Measurements from ENCODE around the gene VPS11. TPM values are rescaled to one million over a fixed set of nuclear protein-coding genes. Genes with fewer than 3 reads are reported as not detected.

VPS11 gene
- polyA plus RNA-seq, 3 donors: 28.6 to 56.6 (median 43.3) TPM

DNA sequence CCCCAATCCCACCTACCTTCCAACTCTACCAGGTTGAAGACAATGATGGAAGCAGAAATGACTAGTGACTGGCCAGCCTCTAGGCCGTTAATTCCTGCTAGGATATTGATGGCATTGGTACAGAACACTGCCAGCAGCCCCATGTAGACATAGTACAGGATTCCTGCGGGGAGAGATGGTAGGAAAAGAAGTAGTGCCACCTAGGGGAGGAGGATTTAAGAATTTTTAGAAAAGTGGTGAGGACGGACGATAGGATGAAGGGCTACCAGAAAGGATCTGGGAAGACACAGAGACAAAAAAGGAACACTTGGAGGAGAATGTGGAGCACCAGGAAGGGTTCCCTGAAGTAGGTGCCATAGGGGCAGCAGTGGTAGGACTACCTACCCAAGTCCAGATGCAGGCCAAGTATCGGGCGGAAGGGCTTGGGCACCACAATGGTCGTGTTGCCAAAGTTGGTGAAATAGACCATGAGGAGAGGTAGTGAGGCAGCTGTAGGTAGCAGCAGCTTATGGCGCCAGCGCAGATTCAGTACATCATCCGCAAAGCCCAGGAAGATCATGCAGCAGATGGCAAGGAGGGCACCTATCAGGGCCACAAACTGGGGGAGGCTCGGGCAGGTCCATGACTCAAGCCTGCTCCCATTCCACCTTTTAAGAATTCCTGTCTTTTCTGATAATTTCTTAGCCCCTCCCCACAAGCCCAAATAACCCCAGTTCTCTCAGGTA lies 32.8 kb downstream of the VPS11 start:
- Mint-ChIP-seq H3K9me3 (peaks cover 0 to 2% (median 0%) of the 10 kb centered on the region in 7 donors), H3K4me1 (peaks cover 47% of the 10 kb centered on the region), H3K27me3 (ENCODE audit: low read depth in 3 of 3) (no peaks in the 10 kb centered on the region), H3K36me3 (peaks cover 25 to 32% of the 10 kb centered on the region in 2 donors), H3K4me3 (peak overlapping the region; percentile 90 to 98), H3K27ac (peak overlapping the region in 5 of 7 donors; percentile 51 to 99 (median 65))
- peaks cover 18 to 28% of the 10 kb centered on the region in 2 donors for H3K36me3 ChIP-seq (replicated peaks in 1 of 2; ENCODE audit: control insufficient read depth in 1 of 2, insufficient read depth in 2 of 2, low read length in 2 of 2)
- DNase-seq: no peak
- H3K79me2 ChIP-seq (ENCODE audit: insufficient read depth, low read length): peaks cover 45% of the 10 kb centered on the region
- peaks cover 15% of the 10 kb centered on the region for H4K20me1 ChIP-seq (ENCODE audit: insufficient read depth, low read length)
- peaks cover 35 to 47% of the 10 kb centered on the region in 2 donors for H3K4me1 ChIP-seq (ENCODE audit: control insufficient read depth in 1 of 2, insufficient read depth in 2 of 2, low read length in 2 of 2)
- H3K4me2 ChIP-seq (replicated peaks; ENCODE audit: extremely low read depth, low read length, poor library complexity, severe bottlenecking): peak overlapping the region; percentile 95
- H3K27me3 ChIP-seq (ENCODE audit: control insufficient read depth in 2 of 2, insufficient read depth in 2 of 2, low read length in 2 of 2): no peaks in the 10 kb centered on the region
- peak overlapping the region; percentile 94 for H2AFZ ChIP-seq (ENCODE audit: insufficient read depth, low read depth, low read length, poor library complexity, severe bottlenecking)
- TF ChIP-seq CTCF (IDR thresholded peaks at IDR 0.05): peak; percentile 27
- no peaks in the 10 kb centered on the region for H3K9me3 ChIP-seq (replicated peaks in 1 of 2; ENCODE audit: control insufficient read depth in 1 of 2, insufficient read depth in 1 of 2, low read length in 2 of 2)
- H3K9ac ChIP-seq (ENCODE audit: insufficient read depth, low read length, poor library complexity, severe bottlenecking): peak overlapping the region; percentile 81
- WGBS (ENCODE audit: insufficient coverage): 61% methylated on average over 11 of the region's 11 CpGs
- H3K4me3 ChIP-seq (replicated peaks in 1 of 3; ENCODE audit: low read depth in 2 of 3, low read length in 3 of 3): peak overlapping the region in 1 of 3 experiments; percentile 91
- H3K27ac ChIP-seq (ENCODE audit: low read depth in 1 of 2, low read length in 2 of 2): peak overlapping the region in 1 of 2 donors; percentile 91
- intact Hi-C loops (cut with micrococcal nuclease): loop anchor here (2.0 to 5.0 kb wide), 3 partner anchors 16 to 83 kb away; partner anchors contain the start of genes VPS11 (in 2 of the 2), HMBS (in 1 of the 2), RPS25 (in 1 of the 2) and TRAPPC4 (in 1 of the 2)

GRCh38 chr11:119100994-119101758 lies 33.6 kb downstream of the VPS11 start:
- peaks cover 18 to 28% of the 10 kb centered on the region in 2 donors for H3K36me3 ChIP-seq (replicated peaks in 1 of 2; ENCODE audit: control insufficient read depth in 1 of 2, insufficient read depth in 2 of 2, low read length in 2 of 2)
- peaks cover 10% of the 10 kb centered on the region for H4K20me1 ChIP-seq (ENCODE audit: insufficient read depth, low read length)
- Mint-ChIP-seq H3K4me1 (peaks cover 49% of the 10 kb centered on the region), H3K27ac (peak overlapping the region; percentile 96 to 99 (median 99)), H3K4me3 (peak overlapping the region; percentile 90 to 98), H3K9me3 (peaks cover 0 to 2% (median 0%) of the 10 kb centered on the region in 7 donors), H3K27me3 (ENCODE audit: low read depth in 3 of 3) (no peaks in the 10 kb centered on the region), H3K36me3 (peaks cover 25 to 31% of the 10 kb centered on the region in 2 donors)
- peaks cover 37 to 49% of the 10 kb centered on the region in 2 donors for H3K4me1 ChIP-seq (ENCODE audit: control insufficient read depth in 1 of 2, insufficient read depth in 2 of 2, low read length in 2 of 2)
- no peaks in the 10 kb centered on the region for H3K9me3 ChIP-seq (replicated peaks in 1 of 2; ENCODE audit: control insufficient read depth in 1 of 2, insufficient read depth in 1 of 2, low read length in 2 of 2)
- peaks cover 45% of the 10 kb centered on the region for H3K79me2 ChIP-seq (ENCODE audit: insufficient read depth, low read length)
- intact Hi-C loops (cut with micrococcal nuclease): loop anchor here (2.0 to 5.0 kb wide), 3 partner anchors 16 to 84 kb away; partner anchors contain the start of genes VPS11 (in 2 of the 2), HMBS (in 1 of the 2), RPS25 (in 1 of the 2) and TRAPPC4 (in 1 of the 2)
- no peaks in the 10 kb centered on the region for H3K27me3 ChIP-seq (ENCODE audit: control insufficient read depth in 2 of 2, insufficient read depth in 2 of 2, low read length in 2 of 2)
- peak in 1 of 3 donors; percentile 18 for DNase-seq
- WGBS (ENCODE audit: insufficient coverage): under 1% methylated on average over 24 of the region's 29 CpGs
- TF ChIP-seq CTCF (IDR thresholded peaks at IDR 0.05): no peak
- H2AFZ ChIP-seq (ENCODE audit: insufficient read depth, low read depth, low read length, poor library complexity, severe bottlenecking): peak overlapping the region; percentile 94
- H3K27ac ChIP-seq (ENCODE audit: low read depth in 1 of 2, low read length in 2 of 2): peak overlapping the region; percentile 76 to 91
- H3K4me2 ChIP-seq (replicated peaks; ENCODE audit: extremely low read depth, low read length, poor library complexity, severe bottlenecking): peak overlapping the region; percentile 95
- peak overlapping the region; percentile 81 for H3K9ac ChIP-seq (ENCODE audit: insufficient read depth, low read length, poor library complexity, severe bottlenecking)
- H3K4me3 ChIP-seq (replicated peaks in 1 of 3; ENCODE audit: low read depth in 2 of 3, low read length in 3 of 3): peak overlapping the region; percentile 80 to 91 (median 87)

All from CD14-positive monocyte (primary cell).